ENCODE measurements around the gene UBE2D1.

DNA sequence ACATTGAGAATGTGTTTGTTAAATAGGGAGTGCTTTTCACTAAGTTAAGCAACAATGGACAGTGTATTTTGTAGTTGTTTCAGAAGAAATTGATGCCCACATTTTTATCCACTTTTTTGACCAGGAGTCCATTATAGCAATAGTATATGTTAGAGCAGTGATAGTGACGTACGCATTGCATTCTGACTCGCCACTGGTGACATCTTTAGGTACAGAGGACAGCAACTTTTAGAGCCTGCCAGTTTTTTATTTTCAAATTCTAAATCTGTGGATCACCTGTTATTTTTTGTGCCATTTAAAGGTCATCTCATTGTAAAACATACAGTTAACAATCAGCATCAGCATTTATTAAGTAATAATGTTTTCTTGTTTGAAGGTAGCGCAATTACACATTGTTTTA is 1.4 kb downstream of the UBE2D1 start:
- TF ChIP-seq, protein P1, sequence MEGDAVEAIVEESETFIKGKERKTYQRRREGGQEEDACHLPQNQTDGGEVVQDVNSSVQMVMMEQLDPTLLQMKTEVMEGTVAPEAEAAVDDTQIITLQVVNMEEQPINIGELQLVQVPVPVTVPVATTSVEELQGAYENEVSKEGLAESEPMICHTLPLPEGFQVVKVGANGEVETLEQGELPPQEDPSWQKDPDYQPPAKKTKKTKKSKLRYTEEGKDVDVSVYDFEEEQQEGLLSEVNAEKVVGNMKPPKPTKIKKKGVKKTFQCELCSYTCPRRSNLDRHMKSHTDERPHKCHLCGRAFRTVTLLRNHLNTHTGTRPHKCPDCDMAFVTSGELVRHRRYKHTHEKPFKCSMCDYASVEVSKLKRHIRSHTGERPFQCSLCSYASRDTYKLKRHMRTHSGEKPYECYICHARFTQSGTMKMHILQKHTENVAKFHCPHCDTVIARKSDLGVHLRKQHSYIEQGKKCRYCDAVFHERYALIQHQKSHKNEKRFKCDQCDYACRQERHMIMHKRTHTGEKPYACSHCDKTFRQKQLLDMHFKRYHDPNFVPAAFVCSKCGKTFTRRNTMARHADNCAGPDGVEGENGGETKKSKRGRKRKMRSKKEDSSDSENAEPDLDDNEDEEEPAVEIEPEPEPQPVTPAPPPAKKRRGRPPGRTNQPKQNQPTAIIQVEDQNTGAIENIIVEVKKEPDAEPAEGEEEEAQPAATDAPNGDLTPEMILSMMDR (IDR thresholded peaks at IDR 0.05): no peak
- TF ChIP-seq EZH2phosphoT487 (IDR thresholded peaks at IDR 0.05) (no peak), EZH2 (IDR thresholded peaks at IDR 0.05) (no peak)

Data from neural progenitor cell (in vitro differentiated cells).